HepG2 (cell line): ENCODE results near the gene ITM2B. TPM values are rescaled to one million over a fixed set of nuclear protein-coding genes. Genes with fewer than 3 reads are reported as not detected.

Experiments used
- ATAC-seq: fragments of 200-7000 bp; cut with Tn5 transposase; 3 replicates; pipeline ENCODE4 v1.9.1; 2020; ENCODE audit warnings: mild to moderate bottlenecking, moderate library complexity
- BruUV-seq: library from RNA; stranded (reverse); fragments of 400-500 nt; replicated peaks from 2 replicates; lab custom pipeline; 2021; lab: Mats Ljungman, UMichigan
- CTCF ChIA-PET: fragments of 300-600 bp; formaldehyde crosslinking; extraction: SDS; loops from one replicate; lab custom pipeline; 2021; ENCODE audit warnings: low total read pairs, inconsistent platforms, low intra/inter-chr PET ratio; lab: Yijun Ruan, JAX
- POLR2A ChIA-PET: fragments of 350-600 bp; sonication (Branson Sonifier 250); formaldehyde crosslinking; loops from one replicate; lab custom pipeline; 2020; ENCODE audit warnings: antibody characterized with exemption, inconsistent platforms; lab: Yijun Ruan, JAX
- DNase-seq: peaks from one replicate; pipeline ENCODE4 v3.0.0-alpha.2; 2015; ENCODE audit warnings: low spot score
- FAIRE-seq: peaks from 3 replicates; lab custom pipeline; 2011; peaks lifted over from hg19 to GRCh38; lab: Jason Lieb, UNC
- H2AFZ ChIP-seq: one replicate; pipeline ENCODE4 v1.6.1; 2011; ENCODE audit warnings: low read length, inconsistent platforms
- H3K27ac ChIP-seq: fragments of 300-600 bp; 3 replicates; pipeline ENCODE4 v1.8.0; 2011; ENCODE audit warnings: mixed run types, mild to moderate bottlenecking, mixed read lengths, low read length, inconsistent platforms; ENCODE audit not compliant: insufficient read depth; ENCODE audit errors: extremely low read length
- H3K27me3 ChIP-seq, 2 experiments: fragments of 200-600 bp in 1 of 2; 2 replicates in 1 of 2; 3 replicates in 1 of 2; pipeline versions ENCODE4 v1.6.0 to v1.8.0; 2011; ENCODE audit warnings: low read length in 2 of 2, mild to moderate bottlenecking in 2 of 2, moderate library complexity in 2 of 2, inconsistent platforms in 1 of 2; ENCODE audit not compliant: insufficient read depth in 2 of 2, control insufficient read depth in 1 of 2
- H3K36me3 ChIP-seq, 2 experiments: fragments of 200-600 bp in 1 of 2; replicated peaks in 1 of 2; 2 replicates in 1 of 2; 3 replicates in 1 of 2; pipeline versions ENCODE4 v1.5.1 to v1.8.0; 2011; ENCODE audit warnings: low read length in 2 of 2, inconsistent platforms in 1 of 2; ENCODE audit not compliant: insufficient read depth in 2 of 2, control insufficient read depth in 1 of 2
- H3K4me1 ChIP-seq: 2 replicates; pipeline ENCODE4 v1.5.1; 2012; ENCODE audit warnings: low read length, inconsistent platforms; ENCODE audit not compliant: insufficient read depth
- H3K4me2 ChIP-seq: 2 replicates; pipeline ENCODE4 v1.6.0; 2011; ENCODE audit warnings: low read depth, low read length, inconsistent platforms
- H3K4me3 ChIP-seq, 3 experiments: fragments of 200-600 bp in 1 of 3; sonication (generic), shearing (Covaris generic) in 1 of 3; replicated peaks in 1 of 3; 2 replicates each; pipeline ENCODE4 v1.5.1; 2011 to 2016; ENCODE audit warnings: low read length in 3 of 3, inconsistent platforms in 2 of 3, low read depth in 2 of 3, mild to moderate bottlenecking in 2 of 3, control low read depth in 1 of 3, mixed read lengths in 1 of 3; ENCODE audit not compliant: insufficient read depth in 1 of 3
- H3K79me2 ChIP-seq: one replicate; pipeline ENCODE4 v1.6.1; 2011; ENCODE audit warnings: low read length, inconsistent platforms; ENCODE audit not compliant: insufficient read depth
- H3K9ac ChIP-seq: 2 replicates; pipeline ENCODE4 v1.6.0; 2011; ENCODE audit warnings: mild to moderate bottlenecking, low read depth, low read length, inconsistent platforms; ENCODE audit not compliant: insufficient read depth
- H3K9me3 ChIP-seq: 2 replicates; pipeline ENCODE4 v1.5.1; 2012; ENCODE audit warnings: mild to moderate bottlenecking, low read length
- H4K20me1 ChIP-seq: 2 replicates; pipeline ENCODE4 v1.6.0; 2011; ENCODE audit warnings: inconsistent platforms, mild to moderate bottlenecking, low read length, moderate library complexity; ENCODE audit not compliant: insufficient read depth
- HDAC6 ChIP-seq: fragments of 200-600 bp; sonication (generic); IDR thresholded peaks from 2 replicates; pipeline ENCODE4 v1.7.0; 2017; ENCODE audit warnings: mild to moderate bottlenecking, antibody characterized with exemption, low read length, low read depth
- ISL2 ChIP-seq: sonication (generic); formaldehyde crosslinking; IDR thresholded peaks from 2 replicates; pipeline ENCODE4 v1.5.0; 2020; ENCODE audit warnings: missing genetic modification reagents
- NFE2L1 ChIP-seq: sonication (generic); formaldehyde crosslinking; IDR thresholded peaks from 2 replicates; pipeline ENCODE4 v1.4.0; 2020; ENCODE audit warnings: missing genetic modification reagents, mild to moderate bottlenecking, borderline replicate concordance
- RBAK ChIP-seq: sonication (generic); formaldehyde crosslinking; IDR thresholded peaks from 2 replicates; pipeline ENCODE4 v1.5.1; 2020; ENCODE audit warnings: mild to moderate bottlenecking, missing genetic modification reagents
- RFX3 ChIP-seq: IDR thresholded peaks from 2 replicates; pipeline ENCODE4 v1.6.1; 2016; ENCODE audit warnings: missing biosample characterization, missing genetic modification reagents
- ZC3H4 ChIP-seq: sonication (generic); formaldehyde crosslinking; IDR thresholded peaks from 2 replicates; pipeline ENCODE4 v1.4.0; 2020; ENCODE audit warnings: missing genetic modification reagents, borderline replicate concordance
- ZFP36L1 ChIP-seq: sonication (generic); formaldehyde crosslinking; IDR thresholded peaks from 2 replicates; pipeline ENCODE4 v1.8.0; 2022; ENCODE audit warnings: mild to moderate bottlenecking, missing genetic modification reagents, moderate library complexity
- ZNF44 ChIP-seq: sonication (generic); formaldehyde crosslinking; IDR thresholded peaks from 2 replicates; pipeline ENCODE4 v1.5.1; 2020; ENCODE audit warnings: mild to moderate bottlenecking, missing genetic modification reagents
- ZNF605 ChIP-seq: sonication (generic); formaldehyde crosslinking; IDR thresholded peaks from 2 replicates; pipeline ENCODE4 v1.8.0; 2022; ENCODE audit warnings: mild to moderate bottlenecking, missing genetic modification reagents
- WGBS: methylation state at CpG from one replicate; pipeline ENCODE4 v1.1.6; 2017; ENCODE audit warnings: low lambda C conversion rate; 5-methylcytosine and 5-hydroxymethylcytosine counted together
- in situ Hi-C: cut with HindIII; loops from 2 replicates; pipeline ENCODE4 v1.10.0; 2017; ENCODE audit warnings: low pct_unique_long_range_greater_than_20kb; ENCODE audit not compliant: extremely low pct_ligation_motif_present
- intact Hi-C: fragments of 100-400 bp; cut with micrococcal nuclease; formaldehyde crosslinking; loops from one replicate; pipeline ENCODE4 v1.10.0; 2022; ENCODE audit not compliant: unreplicated experiment
- polyA plus RNA-seq, 8 experiments: library from polyadenylated mRNA; depleted of rRNA in 3 of 8; stranded (reverse) in 7 of 8; unstranded in 1 of 8; fragments of >200 nt; fragmentation: Illumina TruSeq in 4 of 8; extraction: Trizol in 4 of 8; gene quantifications; 2 replicates each; pipeline versions ENCODE4 v1.2.1 to v1.2.3, GENCODE V29; 2011 to 2016; ENCODE audit warnings: low read depth in 4 of 8, missing spikeins in 1 of 8, mixed read lengths in 1 of 8; ENCODE audit not compliant: insufficient read depth in 1 of 8
- total RNA-seq, 5 experiments: library from RNA; depleted of rRNA; stranded (reverse); fragments of >200 nt; fragmentation: Illumina TruSeq; extraction: Trizol; gene quantifications; 2 replicates each; pipeline ENCODE4 v1.2.3, GENCODE V29; 2016; ENCODE audit warnings: low read depth in 1 of 5
- TF ChIP-seq, protein P1 (sequence below): IDR thresholded peaks from 2 replicates; pipeline ENCODE4 v1.6.1; 2016; ENCODE audit warnings: missing genetic modification reagents, missing compliant biosample characterization
- TF ChIP-seq, protein P2 (sequence below): sonication (generic); formaldehyde crosslinking; IDR thresholded peaks from 2 replicates; pipeline ENCODE4 v1.8.0; 2022; ENCODE audit warnings: missing genetic modification reagents, mild to moderate bottlenecking, borderline replicate concordance
- TF ChIP-seq, protein P3 (sequence below): sonication (generic); formaldehyde crosslinking; conservative IDR thresholded peaks from 2 replicates; pipeline ENCODE4 v1.5.0; 2020; ENCODE audit warnings: missing genetic modification reagents

ITM2B gene
- total and polyA plus RNA-seq, 2 of the 13 experiments (the other 11 are each of a cell fraction or from before 2014, with no cell fraction given): 158 to 373 TPM

DNA sequence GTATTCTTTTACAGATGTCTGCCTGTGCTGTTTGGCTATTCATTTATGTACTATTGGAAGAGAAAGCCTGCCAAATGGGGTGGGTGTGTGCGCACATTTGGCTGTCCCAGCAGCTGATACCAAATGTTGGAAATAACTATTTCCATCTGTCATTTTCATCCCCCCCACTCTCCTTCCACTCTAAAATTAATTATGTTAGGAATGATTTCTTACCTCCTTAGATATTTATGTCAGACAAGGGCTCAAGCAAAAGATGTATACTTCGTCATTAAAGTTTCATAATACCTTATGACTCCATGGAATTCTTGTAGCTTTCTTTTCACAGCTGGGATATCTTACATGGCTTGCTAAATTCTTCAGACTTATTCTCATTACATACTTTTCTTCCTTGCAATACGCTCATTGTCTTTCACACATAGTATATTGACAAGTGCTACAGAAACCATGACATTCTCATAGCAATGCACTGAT lies 18.6 kb downstream of the ITM2B start:
- peaks cover 6 to 20% of the 10 kb centered on the region in 2 experiments for H3K36me3 ChIP-seq
- ATAC-seq: no peak

DNA sequence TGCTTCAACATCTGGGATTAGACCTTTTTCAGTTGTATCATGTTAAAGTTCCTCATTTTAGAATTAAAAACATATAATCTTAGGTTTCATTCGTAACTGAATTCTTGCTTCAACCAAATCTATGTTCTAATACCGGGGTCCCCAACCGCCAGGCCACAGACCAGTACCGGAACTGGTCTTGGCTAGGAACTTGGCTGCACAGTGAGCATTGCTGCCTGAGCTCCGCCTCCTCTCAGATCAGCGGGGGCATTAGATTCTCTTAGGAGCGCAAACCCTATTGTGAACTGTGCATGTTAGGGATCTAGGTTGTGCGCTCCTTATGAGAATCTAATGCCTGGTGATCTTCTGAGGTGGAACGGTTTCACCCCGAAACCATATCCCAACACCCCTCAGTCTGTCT lies 19.2 kb downstream of the ITM2B start:
- peaks cover 26% of the 10 kb centered on the region for H3K79me2 ChIP-seq
- intact Hi-C loops: no loop called here
- H3K27ac ChIP-seq: no peak overlapping the region
- no peak overlapping the region for H3K4me3 ChIP-seq
- H3K9ac ChIP-seq: no peak overlapping the region
- H3K9me3 ChIP-seq: no peaks in the 10 kb centered on the region
- no peak for FAIRE-seq
- in situ Hi-C loops: no loop called here
- H3K4me1 ChIP-seq: peaks cover 41% of the 10 kb centered on the region
- ATAC-seq: no peak
- POLR2A ChIA-PET: no interaction called here
- DNase-seq: no peak
- BruUV-seq: no TSS peak
- H2AFZ ChIP-seq: no peak overlapping the region
- WGBS: 92% methylated on average over 10 of the region's 10 CpGs
- no peak overlapping the region for H3K4me2 ChIP-seq
- CTCF ChIA-PET: no interaction called here
- no peaks in the 10 kb centered on the region for H4K20me1 ChIP-seq
- peaks cover 6 to 21% of the 10 kb centered on the region in 2 experiments for H3K36me3 ChIP-seq
- no peaks in the 10 kb centered on the region for H3K27me3 ChIP-seq
- TF ChIP-seq ZNF605 (CRISPR knock-in tag) (no peak), NFE2L1 (CRISPR knock-in tag) (no peak), HDAC6 (no peak), ZFP36L1 (CRISPR knock-in tag) (no peak), RBAK (CRISPR knock-in tag) (no peak)
- TF ChIP-seq, protein P1, sequence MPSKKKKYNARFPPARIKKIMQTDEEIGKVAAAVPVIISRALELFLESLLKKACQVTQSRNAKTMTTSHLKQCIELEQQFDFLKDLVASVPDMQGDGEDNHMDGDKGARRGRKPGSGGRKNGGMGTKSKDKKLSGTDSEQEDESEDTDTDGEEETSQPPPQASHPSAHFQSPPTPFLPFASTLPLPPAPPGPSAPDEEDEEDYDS: no peak

More for the DNA sequence above, 18.6 kb downstream of the ITM2B start:
- FAIRE-seq (no peak), DNase-seq (no peak)
- Histone ChIP-seq H3K27ac (no peak overlapping the region), H3K9me3 (no peaks in the 10 kb centered on the region), H4K20me1 (no peaks in the 10 kb centered on the region), H2AFZ (no peak overlapping the region), H3K4me3 (no peak overlapping the region), H3K79me2 (peaks cover 30% of the 10 kb centered on the region), H3K27me3 (no peaks in the 10 kb centered on the region), H3K4me1 (peaks cover 36% of the 10 kb centered on the region), H3K9ac (no peak overlapping the region), H3K4me2 (no peak overlapping the region)
- in situ Hi-C loops (no loop called here), intact Hi-C loops (no loop called here)
- WGBS: 96% methylated on average over 3 of the region's 3 CpGs
- CTCF ChIA-PET: no interaction called here
- TF ChIP-seq ISL2 (no peak), HDAC6 (no peak), ZC3H4 (CRISPR knock-in tag) (no peak), ZNF44 (CRISPR knock-in tag) (no peak), RFX3 (CRISPR knock-in tag) (no peak)
- TF ChIP-seq, protein P2, sequence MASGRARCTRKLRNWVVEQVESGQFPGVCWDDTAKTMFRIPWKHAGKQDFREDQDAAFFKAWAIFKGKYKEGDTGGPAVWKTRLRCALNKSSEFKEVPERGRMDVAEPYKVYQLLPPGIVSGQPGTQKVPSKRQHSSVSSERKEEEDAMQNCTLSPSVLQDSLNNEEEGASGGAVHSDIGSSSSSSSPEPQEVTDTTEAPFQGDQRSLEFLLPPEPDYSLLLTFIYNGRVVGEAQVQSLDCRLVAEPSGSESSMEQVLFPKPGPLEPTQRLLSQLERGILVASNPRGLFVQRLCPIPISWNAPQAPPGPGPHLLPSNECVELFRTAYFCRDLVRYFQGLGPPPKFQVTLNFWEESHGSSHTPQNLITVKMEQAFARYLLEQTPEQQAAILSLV: no peak
- TF ChIP-seq, protein P3, sequence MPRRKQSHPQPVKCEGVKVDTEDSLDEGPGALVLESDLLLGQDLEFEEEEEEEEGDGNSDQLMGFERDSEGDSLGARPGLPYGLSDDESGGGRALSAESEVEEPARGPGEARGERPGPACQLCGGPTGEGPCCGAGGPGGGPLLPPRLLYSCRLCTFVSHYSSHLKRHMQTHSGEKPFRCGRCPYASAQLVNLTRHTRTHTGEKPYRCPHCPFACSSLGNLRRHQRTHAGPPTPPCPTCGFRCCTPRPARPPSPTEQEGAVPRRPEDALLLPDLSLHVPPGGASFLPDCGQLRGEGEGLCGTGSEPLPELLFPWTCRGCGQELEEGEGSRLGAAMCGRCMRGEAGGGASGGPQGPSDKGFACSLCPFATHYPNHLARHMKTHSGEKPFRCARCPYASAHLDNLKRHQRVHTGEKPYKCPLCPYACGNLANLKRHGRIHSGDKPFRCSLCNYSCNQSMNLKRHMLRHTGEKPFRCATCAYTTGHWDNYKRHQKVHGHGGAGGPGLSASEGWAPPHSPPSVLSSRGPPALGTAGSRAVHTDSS (CRISPR knock-in tag): no peak
- no TSS peak for BruUV-seq
- POLR2A ChIA-PET: no interaction called here
